ENCODE data around the gene RNF144B. TPM values are rescaled to one million over a fixed set of nuclear protein-coding genes. Genes with fewer than 3 reads are reported as not detected.

The RNF144B gene
- total RNA-seq, 1 experiment from 2014 or later, result 2.3 TPM

GRCh38 chr6:18343741-18344140 is 43.4 kb upstream of the RNF144B start:
- Histone ChIP-seq H3T11ph (ENCODE audit: low read length) (no peak overlapping the region), H3K23me2 (ENCODE audit: insufficient read length, low read depth, low read length, poor library complexity, severe bottlenecking) (no peaks in the 10 kb centered on the region)
- WGBS (ENCODE audit: extremely low coverage, insufficient read length, low lambda C conversion rate), result no CpG with 5 or more reads among the region's 2 CpGs

More at GRCh38 chr6:18343741-18344140, 43.4 kb upstream of the RNF144B start:
- no peak overlapping the region for H3K56ac ChIP-seq (ENCODE audit: insufficient read length, low read depth, low read length)
- no peaks in the 10 kb centered on the region for H3K79me1 ChIP-seq (ENCODE audit: insufficient read depth, low read depth, low read length, poor library complexity, severe bottlenecking)
- no peak overlapping the region for H2BK15ac ChIP-seq (ENCODE audit: low read depth, low read length)
- DNase-seq, result no peak
- TF ChIP-seq CTCF (conservative IDR thresholded peaks at IDR 0.05), result no peak
- H2AFZ ChIP-seq (ENCODE audit: low read length), result no peak overlapping the region
- peak overlapping the region in 1 of 3 experiments; percentile 23; a peak in 1 of 7 replicates for H3K27ac Mint-ChIP-seq
- no peak overlapping the region for H3K9ac ChIP-seq (ENCODE audit: extremely low read depth, insufficient read length, low read length)
- H2BK120ac ChIP-seq (ENCODE audit: low read depth, low read length, poor library complexity, severe bottlenecking), result no peak overlapping the region
- H2BK20ac ChIP-seq (ENCODE audit: low read depth, low read length, poor library complexity, severe bottlenecking), result no peak overlapping the region
- H3K23ac ChIP-seq (ENCODE audit: insufficient read length, low read depth, low read length), result no peak overlapping the region
- no peak overlapping the region for H4K5ac ChIP-seq (ENCODE audit: insufficient read length, low read depth, low read length)
- no peak overlapping the region for H3K18ac ChIP-seq (ENCODE audit: insufficient read length, low read depth, low read length)
- no peak overlapping the region for H3K14ac ChIP-seq (ENCODE audit: insufficient read depth, low read length)
- H3K4me1 Mint-ChIP-seq, result peaks cover 13 to 14% of the 10 kb centered on the region in 2 experiments
- no peaks in the 10 kb centered on the region for H3K9me3 Mint-ChIP-seq
- no peak overlapping the region for H3K4me3 Mint-ChIP-seq
- no peaks in the 10 kb centered on the region for H3K4me1 ChIP-seq (ENCODE audit: insufficient read depth, low read length)
- H2BK5ac ChIP-seq (ENCODE audit: insufficient read length, low read length), result no peak overlapping the region
- no peak overlapping the region for H3K27ac ChIP-seq (ENCODE audit: insufficient read length, low read depth, low read length)
- no peak overlapping the region for H2AK5ac ChIP-seq (ENCODE audit: insufficient read length, low read length)
- H3K4ac ChIP-seq (ENCODE audit: low read depth, low read length), result no peak overlapping the region
- no peaks in the 10 kb centered on the region; the same call in 1 of the 2 replicates for H3K27me3 Mint-ChIP-seq (ENCODE audit: low read depth)
- H3K4me2 ChIP-seq (ENCODE audit: insufficient read depth, insufficient read length, low read length), result no peak overlapping the region
- no peak overlapping the region for H2BK12ac ChIP-seq (ENCODE audit: insufficient read length, low read depth, low read length)
- H3K9me3 ChIP-seq (ENCODE audit: control insufficient read depth, low read depth, low read length), result no peaks in the 10 kb centered on the region
- no peaks in the 10 kb centered on the region for H3K27me3 ChIP-seq (ENCODE audit: insufficient read depth, low read length)
- no peak overlapping the region for H4K8ac ChIP-seq (replicated peaks; ENCODE audit: insufficient read length, low read depth, low read length)
- H4K20me1 ChIP-seq (ENCODE audit: control insufficient read depth, insufficient read depth, insufficient read length), result no peaks in the 10 kb centered on the region
- H4K91ac ChIP-seq (ENCODE audit: insufficient read length, low read depth, low read length), result no peak overlapping the region
- no peaks in the 10 kb centered on the region for H3K79me2 ChIP-seq (ENCODE audit: insufficient read depth, low read length)
- no peaks in the 10 kb centered on the region for H3K36me3 Mint-ChIP-seq (ENCODE audit: insufficient read depth in 1 of 3, low read depth in 3 of 3)

Measured in H9 (cell line).